Common myeloid progenitor, CD34-positive (primary cell): ENCODE measurements around the gene HGFAC.
"Not testable (repeated sequence)": the region's sequence is repeated elsewhere in the genome, so short reads cannot be mapped to it uniquely, and the experiment has no call there.

ENCODE experiments used
- CTCF ChIA-PET: fragments of 350-600 bp; sonication (Branson Sonifier 250); formaldehyde crosslinking; loops from one replicate; lab custom pipeline; 2021; ENCODE audit warnings: antibody characterized with exemption; lab: Charles Lee
- POLR2A ChIA-PET: fragments of 350-600 bp; sonication (Branson Sonifier 250); formaldehyde crosslinking; loops from one replicate; lab custom pipeline; 2021; ENCODE audit warnings: antibody characterized with exemption; lab: Charles Lee
- DNase-seq, 3 donors: peaks; one replicate each; pipeline versions ENCODE4 v3.0.0 to v3.0.0-alpha.2; 2013
- H3K27ac ChIP-seq, 2 experiments: 1 replicate in 1 of 2; 2 replicates in 1 of 2; pipeline ENCODE4 v1.7.0; 2013; ENCODE audit warnings: inconsistent platforms in 2 of 2, low read length in 2 of 2, mild to moderate bottlenecking in 2 of 2, low read depth in 1 of 2, moderate library complexity in 1 of 2; ENCODE audit not compliant: severe bottlenecking in 2 of 2, insufficient read depth in 1 of 2, poor library complexity in 1 of 2
- H3K27me3 ChIP-seq, 5 experiments: replicated peaks in 2 of 5; 1 replicate in 3 of 5; 2 replicates in 2 of 5; pipeline versions ENCODE4 v1.6.1 to v1.7.0; 2013; ENCODE audit warnings: low read length in 4 of 5, mild to moderate bottlenecking in 2 of 5, moderate library complexity in 2 of 5, inconsistent platforms in 1 of 5; ENCODE audit not compliant: insufficient read depth in 5 of 5, control insufficient read depth in 4 of 5
- H3K36me3 ChIP-seq, 4 experiments: 1 replicate in 2 of 4; 2 replicates in 2 of 4; pipeline versions ENCODE4 v1.6.1 to v1.7.0; 2013; ENCODE audit warnings: low read length in 3 of 4, control low read depth in 1 of 4, mild to moderate bottlenecking in 1 of 4; ENCODE audit not compliant: control insufficient read depth in 4 of 4, insufficient read depth in 4 of 4
- H3K4me1 ChIP-seq, 4 experiments: 1 replicate in 3 of 4; 2 replicates in 1 of 4; pipeline versions ENCODE4 v1.6.1 to v1.7.1; 2013; ENCODE audit warnings: low read length in 3 of 4, mild to moderate bottlenecking in 3 of 4, control low read depth in 1 of 4, inconsistent platforms in 1 of 4, moderate library complexity in 1 of 4; ENCODE audit not compliant: control insufficient read depth in 4 of 4, insufficient read depth in 4 of 4; ENCODE audit errors: control extremely low read depth in 1 of 4
- H3K4me3 ChIP-seq, 7 experiments: 1 replicate in 4 of 7; 2 replicates in 3 of 7; pipeline versions ENCODE4 v1.5.1 to v1.7.0; 2013; ENCODE audit warnings: mild to moderate bottlenecking in 7 of 7, low read length in 6 of 7, moderate library complexity in 6 of 7, inconsistent platforms in 2 of 7, low read depth in 2 of 7, control low read depth in 1 of 7; ENCODE audit not compliant: insufficient read depth in 4 of 7, control insufficient read depth in 1 of 7; ENCODE audit errors: extremely low read depth in 1 of 7
- H3K9me3 ChIP-seq, 5 experiments: 1 replicate in 4 of 5; 2 replicates in 1 of 5; pipeline versions ENCODE4 v1.6.1 to v1.7.1; 2013; ENCODE audit warnings: low read length in 4 of 5, mild to moderate bottlenecking in 2 of 5, inconsistent platforms in 1 of 5, low read depth in 1 of 5, moderate library complexity in 1 of 5; ENCODE audit not compliant: control insufficient read depth in 4 of 5, insufficient read depth in 2 of 5; ENCODE audit errors: control extremely low read depth in 1 of 5
- WGBS: methylation state at CpG from one replicate; pipeline ENCODE4 v1.1.5; 2013; ENCODE audit not compliant: insufficient coverage; 5-methylcytosine and 5-hydroxymethylcytosine counted together

Gene HGFAC

DNA sequence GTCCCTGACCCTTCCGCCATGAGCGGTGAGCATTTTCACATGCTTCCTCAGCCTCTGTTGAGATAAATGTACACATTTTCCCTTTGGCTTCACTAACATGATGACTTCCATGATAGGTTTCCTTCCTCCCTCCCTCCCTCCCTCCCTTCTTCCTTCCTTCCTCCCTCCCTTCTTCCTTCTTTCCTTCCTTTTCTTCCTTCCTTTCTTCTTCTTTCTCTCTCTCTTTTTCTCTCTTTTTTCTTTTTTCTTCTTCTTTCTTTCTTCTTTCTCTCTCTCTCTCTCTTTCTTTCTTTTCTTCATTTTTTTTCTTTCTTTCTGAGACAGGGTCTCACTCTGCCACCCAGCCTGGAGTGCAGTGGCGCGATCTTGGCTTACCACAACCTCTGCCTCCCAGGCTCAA lies 8.9 kb downstream of the HGFAC start:
- WGBS = 100% methylated on average over 2 of the region's 4 CpGs
- peaks cover 0 to 2% (median 0%) of the 10 kb centered on the region in 5 experiments for H3K27me3 ChIP-seq

DNA sequence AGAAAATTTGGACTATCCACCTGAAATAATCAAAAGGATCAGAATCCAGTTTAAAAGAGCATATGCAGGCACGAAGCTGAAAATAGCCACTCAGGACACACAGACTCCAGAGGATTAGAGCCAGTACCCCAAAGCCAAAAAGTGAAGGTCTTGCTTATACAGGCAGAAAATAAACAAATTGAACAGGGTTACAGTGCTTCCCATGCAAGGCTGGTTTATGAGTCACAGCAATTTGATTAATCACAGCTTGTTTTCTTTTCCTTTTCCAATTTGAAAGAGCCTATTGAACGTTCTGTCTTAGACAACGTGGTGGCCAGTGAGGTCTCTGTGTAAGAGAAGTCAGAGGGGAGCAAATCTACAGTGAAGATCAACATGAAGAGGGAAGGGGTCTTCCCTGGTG lies 10.2 kb downstream of the HGFAC start:
- Histone ChIP-seq H3K27me3 (peaks cover 0 to 2% (median 0%) of the 10 kb centered on the region in 5 experiments), H3K4me3 (no peak overlapping the region), H3K9me3 (peaks cover 0 to 19% (median 12%) of the 10 kb centered on the region in 5 experiments), H3K4me1 (peaks cover 0 to 5% (median under 1%) of the 10 kb centered on the region in 4 experiments), H3K36me3 (no peaks in the 10 kb centered on the region), H3K27ac (no peak overlapping the region)
- no peak for DNase-seq
- ChIA-PET POLR2A (no interaction called here), CTCF (interaction anchor here (1.0 to 1.6 kb wide), 2 partner anchors 105 to 130 kb away, joined by 4 to 5 read pairs; no protein-coding TSS in a partner anchor)
- WGBS = 100% methylated on average over 1 of the region's 3 CpGs

More for the DNA sequence above, 8.9 kb downstream of the HGFAC start:
- Histone ChIP-seq H3K4me1 (peaks cover 0 to 5% (median under 1%) of the 10 kb centered on the region in 4 experiments), H3K36me3 (no peaks in the 10 kb centered on the region), H3K9me3 (peaks cover 0 to 12% (median 7%) of the 10 kb centered on the region in 5 experiments), H3K4me3 (no peak overlapping the region), H3K27ac (no peak overlapping the region)
- DNase-seq = no peak
- ChIA-PET CTCF (interaction anchor here (0.6 kb wide), 1 partner anchor 57 kb away, joined by 3 read pairs; no protein-coding TSS in a partner anchor), POLR2A (no interaction called here)

- no peaks in the 10 kb centered on the region for H3K36me3 ChIP-seq
- H3K4me3 ChIP-seq = no peak overlapping the region
- peaks cover 0 to 5% (median under 1%) of the 10 kb centered on the region in 4 experiments for H3K4me1 ChIP-seq
- H3K27me3 ChIP-seq = peaks cover 0 to 2% (median 0%) of the 10 kb centered on the region in 5 experiments
- peaks cover 0 to 19% (median 13%) of the 10 kb centered on the region in 5 experiments for H3K9me3 ChIP-seq
- WGBS = 86% methylated on average over 6 of the region's 7 CpGs
- ChIA-PET POLR2A (no interaction called here), CTCF (interaction anchor here (1.0 to 1.6 kb wide), 2 partner anchors 106 to 130 kb away, joined by 4 to 5 read pairs; no protein-coding TSS in a partner anchor)
- DNase-seq = no peak
- no peak overlapping the region for H3K27ac ChIP-seq
These were observed 10.6 kb downstream of the HGFAC start for GRCh38 chr4:3452376-3452775.

DNA sequence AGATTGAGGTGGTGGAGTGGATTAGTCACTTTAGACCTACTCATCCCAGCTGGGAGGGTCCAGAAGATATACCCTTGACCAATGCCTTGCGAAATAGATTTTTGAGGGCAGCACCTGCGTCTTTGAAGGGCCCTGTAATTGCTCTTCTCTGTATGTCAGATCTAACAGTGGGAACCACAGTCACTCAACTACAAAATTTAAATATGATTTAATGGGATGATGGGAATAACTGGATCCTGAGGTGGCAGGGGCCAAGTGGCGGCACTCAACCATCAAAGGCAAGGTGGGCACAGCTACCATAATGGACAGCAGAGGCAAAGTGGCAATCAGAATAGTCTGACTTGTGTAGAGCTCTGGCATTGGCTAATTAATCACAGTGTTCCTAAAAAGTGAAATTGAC lies 13.8 kb downstream of the HGFAC start:
- DNase-seq, H3K4me1 ChIP-seq, H3K4me3 ChIP-seq, H3K27me3 ChIP-seq, POLR2A ChIA-PET, CTCF ChIA-PET, H3K36me3 ChIP-seq, H3K27ac ChIP-seq: not testable (repeated sequence)
- H3K9me3 ChIP-seq = peaks cover 0 to 23% (median 16%) of the 10 kb centered on the region in 5 experiments
- WGBS = 80% methylated on average over 1 of the region's 3 CpGs

DNA sequence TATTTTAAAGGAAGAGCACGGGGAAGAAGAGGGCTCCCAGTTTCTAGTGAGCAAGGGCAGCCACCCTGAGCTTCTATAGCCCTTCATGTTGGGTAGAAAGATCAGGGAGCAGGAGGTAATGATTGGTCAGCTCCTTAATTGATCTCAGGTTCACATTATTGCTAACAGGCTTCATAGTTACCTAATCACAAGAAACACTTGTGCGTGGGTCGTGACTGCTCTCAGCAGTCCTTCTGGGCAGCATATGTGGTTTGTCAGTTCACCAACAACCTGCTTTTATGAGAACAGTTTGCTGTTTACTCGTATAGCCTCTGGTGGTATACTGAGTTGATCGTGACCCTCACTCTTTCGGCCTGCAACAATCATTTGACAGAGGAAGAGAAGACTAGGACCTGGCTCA lies 16.6 kb downstream of the HGFAC start:
- Histone ChIP-seq H3K4me1 (peaks cover 0 to 4% (median 0%) of the 10 kb centered on the region in 4 experiments), H3K36me3 (no peaks in the 10 kb centered on the region), H3K27ac (no peak overlapping the region), H3K9me3 (peaks cover 0 to 23% (median 16%) of the 10 kb centered on the region in 5 experiments), H3K27me3 (peaks cover 0 to 32% (median 10%) of the 10 kb centered on the region in 5 experiments), H3K4me3 (no peak overlapping the region)
- WGBS = 95% methylated on average over 6 of the region's 6 CpGs
- ChIA-PET POLR2A (no interaction called here), CTCF (interaction anchor here (1.6 kb wide), 1 partner anchor 22 kb away, joined by 4 read pairs; no protein-coding TSS in a partner anchor)
- no peak for DNase-seq

DNA sequence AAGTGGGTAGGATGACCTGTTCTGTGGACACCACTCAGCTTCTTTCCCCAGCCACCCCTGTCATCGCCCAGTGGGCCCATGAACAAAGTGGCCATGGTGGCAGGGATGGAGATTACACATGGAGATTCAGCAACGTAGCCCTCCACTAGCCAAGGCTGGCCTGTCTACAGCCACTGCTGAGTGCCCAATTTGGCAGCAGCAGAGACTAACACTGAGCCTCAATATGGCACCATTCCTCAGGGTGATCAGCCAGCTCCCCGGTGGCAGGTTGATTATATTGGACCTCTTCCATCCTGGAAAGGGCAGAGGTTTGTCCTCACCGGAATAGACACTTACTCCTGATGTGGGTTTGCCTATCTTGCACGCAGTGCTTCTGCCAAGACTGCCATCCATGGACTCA lies 17.4 kb downstream of the HGFAC start:
- H3K4me1 ChIP-seq, H3K27ac ChIP-seq, H3K4me3 ChIP-seq, H3K36me3 ChIP-seq, DNase-seq, POLR2A ChIA-PET: not testable (repeated sequence)
- WGBS = 88% methylated on average over 4 of the region's 5 CpGs
- Histone ChIP-seq H3K9me3 (peaks cover 0 to 20% (median 16%) of the 10 kb centered on the region in 5 experiments), H3K27me3 (peaks cover 0 to 39% (median 10%) of the 10 kb centered on the region in 5 experiments)
- CTCF ChIA-PET = interaction anchor here (1.6 kb wide), 1 partner anchor 21 kb away, joined by 4 read pairs; no protein-coding TSS in a partner anchor

DNA sequence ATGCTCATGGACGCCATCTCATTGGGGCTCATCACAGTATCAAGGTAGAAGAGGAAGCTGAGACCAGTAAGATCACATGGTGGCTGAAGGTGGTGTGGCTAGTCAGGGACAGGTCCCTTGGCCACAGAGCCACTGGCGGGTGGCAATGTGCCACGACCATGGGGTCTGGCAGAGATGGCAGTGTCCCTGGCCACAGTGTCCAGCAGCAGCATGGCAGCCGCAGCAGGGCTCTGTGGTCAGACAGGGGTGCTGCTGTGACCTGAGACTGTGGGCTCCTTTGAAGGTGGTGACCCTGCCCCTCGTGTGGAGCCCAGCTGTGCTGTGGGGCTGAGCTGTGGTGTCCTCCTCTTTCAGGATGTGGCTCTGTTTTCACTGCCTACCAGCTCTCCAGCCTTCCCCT lies 19.2 kb downstream of the HGFAC start:
- Histone ChIP-seq H3K27me3 (peaks cover 0 to 57% (median 10%) of the 10 kb centered on the region in 5 experiments), H3K36me3 (no peaks in the 10 kb centered on the region), H3K27ac (no peak overlapping the region), H3K4me1 (peaks cover 0 to 4% (median 2%) of the 10 kb centered on the region in 4 experiments), H3K4me3 (no peak overlapping the region), H3K9me3 (peaks cover 0 to 11% (median 6%) of the 10 kb centered on the region in 5 experiments)
- WGBS = 94% methylated on average over 5 of the region's 5 CpGs
- POLR2A ChIA-PET = no interaction called here
- DNase-seq = no peak
- CTCF ChIA-PET = no interaction called here
